Measurements from ENCODE around the gene RDH11. TPM values are rescaled to one million over a fixed set of nuclear protein-coding genes. Genes with fewer than 3 reads are reported as not detected.

Gene RDH11
- total and polyA plus RNA-seq, 10 of the 15 experiments (the other 5 are each of a cell fraction or from before 2014, with no cell fraction given) = 49.7 to 161 (median 77.2) TPM

DNA sequence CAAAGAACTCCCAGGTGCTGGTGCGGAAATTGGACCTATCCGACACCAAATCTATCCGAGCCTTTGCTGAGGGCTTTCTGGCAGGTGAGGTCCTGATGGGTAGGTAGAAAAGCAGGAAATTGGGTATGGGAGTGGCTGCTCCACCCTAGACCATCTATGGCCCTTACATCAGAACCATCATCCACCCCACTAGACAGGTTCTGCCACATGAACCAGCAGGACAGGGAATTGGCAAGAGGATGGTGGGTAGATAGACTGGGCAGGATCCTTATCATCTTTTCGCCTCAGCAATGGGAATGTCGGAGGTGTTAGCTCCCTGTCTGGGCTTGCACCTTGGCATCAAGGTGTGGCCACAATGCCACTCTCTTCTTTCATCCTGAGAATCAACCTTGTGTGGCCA, 29.6 kb upstream of the RDH11 start:
- Histone ChIP-seq H3K36me3 (ENCODE audit: control insufficient read depth in 2 of 2, insufficient read depth in 2 of 2, low read length in 1 of 2) (no peaks in the 10 kb centered on the region), H3K4me1 (ENCODE audit: control insufficient read depth, insufficient read depth, low read length) (no peaks in the 10 kb centered on the region; the same call in 1 of the 2 replicates), H2AFZ (ENCODE audit: control insufficient read depth, low read depth, low read length) (no peak overlapping the region), H3K4me2 (ENCODE audit: control insufficient read depth, insufficient read depth) (no peak overlapping the region), H3K9me3 (replicated peaks; ENCODE audit: control insufficient read depth, insufficient read depth, low read length) (no peaks in the 10 kb centered on the region; the same call in 2 of the 3 replicates), H3K9ac (ENCODE audit: control insufficient read depth, insufficient read depth, low read length) (no peak overlapping the region), H3K27me3 (replicated peaks in 1 of 2; ENCODE audit: control insufficient read depth in 2 of 2, insufficient read depth in 2 of 2, low read length in 1 of 2) (no peaks in the 10 kb centered on the region), H3K27ac (ENCODE audit: control insufficient read depth, insufficient read depth) (no peak overlapping the region), H3K79me2 (ENCODE audit: control insufficient read depth, insufficient read depth, low read length) (no peaks in the 10 kb centered on the region), H3K4me3 (no peak overlapping the region), H4K20me1 (ENCODE audit: control insufficient read depth, insufficient read depth) (no peaks in the 10 kb centered on the region)
- no TSS peak for BruUV-seq (replicated peaks)
- no peak for DNase-seq (ENCODE audit: low read depth, low spot score)
- CTCF ChIA-PET = no interaction called here
- FAIRE-seq = no peak
- in situ Hi-C loops (cut with MboI) (no loop called here), intact Hi-C loops (cut with micrococcal nuclease; ENCODE audit: unreplicated experiment) (no loop called here)
- SMC1A ChIA-PET (ENCODE audit: uncharacterized antibody, unreplicated experiment) = no interaction called here
- RAD21 ChIA-PET (ENCODE audit: unreplicated experiment) = no interaction called here
- 57% methylated on average over 5 of the region's 5 CpGs for WGBS (ENCODE audit: insufficient coverage, insufficient replicate concordance, low lambda C conversion rate, missing lambda C conversion rate)
- no peak for ATAC-seq
- POLR2A ChIA-PET = no interaction called here
- TF ChIP-seq, protein P1, sequence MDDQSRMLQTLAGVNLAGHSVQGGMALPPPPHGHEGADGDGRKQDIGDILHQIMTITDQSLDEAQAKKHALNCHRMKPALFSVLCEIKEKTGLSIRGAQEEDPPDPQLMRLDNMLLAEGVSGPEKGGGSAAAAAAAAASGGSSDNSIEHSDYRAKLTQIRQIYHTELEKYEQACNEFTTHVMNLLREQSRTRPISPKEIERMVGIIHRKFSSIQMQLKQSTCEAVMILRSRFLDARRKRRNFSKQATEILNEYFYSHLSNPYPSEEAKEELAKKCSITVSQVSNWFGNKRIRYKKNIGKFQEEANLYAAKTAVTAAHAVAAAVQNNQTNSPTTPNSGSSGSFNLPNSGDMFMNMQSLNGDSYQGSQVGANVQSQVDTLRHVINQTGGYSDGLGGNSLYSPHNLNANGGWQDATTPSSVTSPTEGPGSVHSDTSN (IDR thresholded peaks at IDR 0.05; ENCODE audit: insufficient replicate concordance, low read depth, low read length) = no peak
- TF ChIP-seq SMARCA5 (IDR thresholded peaks at IDR 0.05) = no peak
- no peak for TF ChIP-seq TARDBP (IDR thresholded peaks at IDR 0.05; ENCODE audit: borderline replicate concordance)
- TF ChIP-seq, protein P2, sequence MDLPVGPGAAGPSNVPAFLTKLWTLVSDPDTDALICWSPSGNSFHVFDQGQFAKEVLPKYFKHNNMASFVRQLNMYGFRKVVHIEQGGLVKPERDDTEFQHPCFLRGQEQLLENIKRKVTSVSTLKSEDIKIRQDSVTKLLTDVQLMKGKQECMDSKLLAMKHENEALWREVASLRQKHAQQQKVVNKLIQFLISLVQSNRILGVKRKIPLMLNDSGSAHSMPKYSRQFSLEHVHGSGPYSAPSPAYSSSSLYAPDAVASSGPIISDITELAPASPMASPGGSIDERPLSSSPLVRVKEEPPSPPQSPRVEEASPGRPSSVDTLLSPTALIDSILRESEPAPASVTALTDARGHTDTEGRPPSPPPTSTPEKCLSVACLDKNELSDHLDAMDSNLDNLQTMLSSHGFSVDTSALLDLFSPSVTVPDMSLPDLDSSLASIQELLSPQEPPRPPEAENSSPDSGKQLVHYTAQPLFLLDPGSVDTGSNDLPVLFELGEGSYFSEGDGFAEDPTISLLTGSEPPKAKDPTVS (IDR thresholded peaks at IDR 0.05; ENCODE audit: low read depth, low read length) = no peak
- no peak for TF ChIP-seq ATF7 (IDR thresholded peaks at IDR 0.05; ENCODE audit: low read depth)
- TF ChIP-seq POLR2AphosphoS2 (IDR thresholded peaks at IDR 0.05; ENCODE audit: low read depth, low read length) = no peak
- TF ChIP-seq, protein P3, sequence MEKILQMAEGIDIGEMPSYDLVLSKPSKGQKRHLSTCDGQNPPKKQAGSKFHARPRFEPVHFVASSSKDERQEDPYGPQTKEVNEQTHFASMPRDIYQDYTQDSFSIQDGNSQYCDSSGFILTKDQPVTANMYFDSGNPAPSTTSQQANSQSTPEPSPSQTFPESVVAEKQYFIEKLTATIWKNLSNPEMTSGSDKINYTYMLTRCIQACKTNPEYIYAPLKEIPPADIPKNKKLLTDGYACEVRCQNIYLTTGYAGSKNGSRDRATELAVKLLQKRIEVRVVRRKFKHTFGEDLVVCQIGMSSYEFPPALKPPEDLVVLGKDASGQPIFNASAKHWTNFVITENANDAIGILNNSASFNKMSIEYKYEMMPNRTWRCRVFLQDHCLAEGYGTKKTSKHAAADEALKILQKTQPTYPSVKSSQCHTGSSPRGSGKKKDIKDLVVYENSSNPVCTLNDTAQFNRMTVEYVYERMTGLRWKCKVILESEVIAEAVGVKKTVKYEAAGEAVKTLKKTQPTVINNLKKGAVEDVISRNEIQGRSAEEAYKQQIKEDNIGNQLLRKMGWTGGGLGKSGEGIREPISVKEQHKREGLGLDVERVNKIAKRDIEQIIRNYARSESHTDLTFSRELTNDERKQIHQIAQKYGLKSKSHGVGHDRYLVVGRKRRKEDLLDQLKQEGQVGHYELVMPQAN (conservative IDR thresholded peaks at IDR 0.05) = no peak
- TF ChIP-seq, protein P4, sequence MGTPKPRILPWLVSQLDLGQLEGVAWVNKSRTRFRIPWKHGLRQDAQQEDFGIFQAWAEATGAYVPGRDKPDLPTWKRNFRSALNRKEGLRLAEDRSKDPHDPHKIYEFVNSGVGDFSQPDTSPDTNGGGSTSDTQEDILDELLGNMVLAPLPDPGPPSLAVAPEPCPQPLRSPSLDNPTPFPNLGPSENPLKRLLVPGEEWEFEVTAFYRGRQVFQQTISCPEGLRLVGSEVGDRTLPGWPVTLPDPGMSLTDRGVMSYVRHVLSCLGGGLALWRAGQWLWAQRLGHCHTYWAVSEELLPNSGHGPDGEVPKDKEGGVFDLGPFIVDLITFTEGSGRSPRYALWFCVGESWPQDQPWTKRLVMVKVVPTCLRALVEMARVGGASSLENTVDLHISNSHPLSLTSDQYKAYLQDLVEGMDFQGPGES (IDR thresholded peaks at IDR 0.05) = no peak
- no peak for TF ChIP-seq HDAC6 (IDR thresholded peaks at IDR 0.05; ENCODE audit: unreplicated experiment)
- no peak for TF ChIP-seq SP1 (IDR thresholded peaks at IDR 0.05; ENCODE audit: low read depth, low read length)
- no peak for TF ChIP-seq NR2C1 (IDR thresholded peaks at IDR 0.05)
- no peak for TF ChIP-seq ZBED1 (IDR thresholded peaks at IDR 0.05; ENCODE audit: borderline replicate concordance)
- no peak for TF ChIP-seq MTA3 (IDR thresholded peaks at IDR 0.05; ENCODE audit: borderline replicate concordance, low read length)
- TF ChIP-seq RB1 (IDR thresholded peaks at IDR 0.05; ENCODE audit: borderline replicate concordance) = no peak
- TF ChIP-seq POU2F2 (IDR thresholded peaks at IDR 0.05; ENCODE audit: borderline replicate concordance, low read depth, low read length) = no peak
- no peak for TF ChIP-seq CREB1 (IDR thresholded peaks at IDR 0.05; ENCODE audit: low read depth)
- no peak for TF ChIP-seq SPI1 (IDR thresholded peaks at IDR 0.05; ENCODE audit: borderline replicate concordance, insufficient read depth, low read depth, low read length)
